HFFc6 (cell line): Measurements from ENCODE around the gene SLC44A5. TPM values are rescaled to one million over a fixed set of nuclear protein-coding genes. Genes with fewer than 3 reads are reported as not detected.
"Not testable (repeated sequence)": the region's sequence is repeated elsewhere in the genome, so short reads cannot be mapped to it uniquely, and the experiment has no call there.

Source experiments
- DNase-seq: peaks from one replicate; pipeline ENCODE4 v3.0.0-alpha.2; 2018
- H3K27ac Mint-ChIP-seq: 2 replicates; pipeline ENCODE4 v1.8.0; 2020; ENCODE audit warnings: mild to moderate bottlenecking, mixed read lengths
- H3K27me3 Mint-ChIP-seq: 2 replicates; pipeline ENCODE4 v1.8.0; 2021; ENCODE audit warnings: mild to moderate bottlenecking, moderate library complexity, mixed read lengths; ENCODE audit not compliant: insufficient read depth
- H3K36me3 Mint-ChIP-seq: 2 replicates; pipeline ENCODE4 v1.8.0; 2021; ENCODE audit warnings: low read depth, mixed read lengths
- H3K4me1 Mint-ChIP-seq: 2 replicates; pipeline ENCODE4 v1.8.0; 2020; ENCODE audit warnings: low read depth, mixed read lengths
- H3K4me3 Mint-ChIP-seq: 2 replicates; pipeline ENCODE4 v1.8.0; 2020; ENCODE audit warnings: mild to moderate bottlenecking, moderate library complexity, mixed read lengths
- H3K9me3 Mint-ChIP-seq: 2 replicates; pipeline ENCODE4 v1.8.0; 2020; ENCODE audit warnings: mild to moderate bottlenecking, mixed read lengths
- CTCF ChIP-seq: fragments of 200-600 bp; sonication (generic); IDR thresholded peaks from 2 replicates; pipeline ENCODE4 v1.5.0; 2021; ENCODE audit warnings: antibody characterized with exemption, mild to moderate bottlenecking
- long read RNA-seq: library from polyadenylated mRNA; unstranded; transcript quantifications from one replicate; pipeline ENCODE4 v2.0.0, GENCODE V29; 2019
- total RNA-seq, 6 experiments: library from RNA; stranded (reverse); fragmentation: NEBNext Ultra II Directional; extraction: Animal tissue kit (Norgen Biotek cat#: 25700); gene quantifications; 2 replicates in 1 of 6; 3 replicates in 5 of 6; pipeline ENCODE4 v1.2.3, GENCODE V29; 2021

Gene SLC44A5
- not detected for total RNA-seq
- long read RNA-seq = 0 reads

- H3K4me3 Mint-ChIP-seq = no peak within 1 kb of the TSS
- H3K36me3 Mint-ChIP-seq = no peaks in the 10 kb centered on the region
- no peak for DNase-seq
- no peak within 1 kb of the TSS for H3K27ac Mint-ChIP-seq
- no peaks in the 10 kb centered on the region for H3K4me1 Mint-ChIP-seq
- H3K27me3 Mint-ChIP-seq = peaks cover 7% of the 10 kb centered on the region
- no peak for TF ChIP-seq CTCF
- no peaks in the 10 kb centered on the region; the same call in 1 of the 2 replicates for H3K9me3 Mint-ChIP-seq
These were observed at the start of gene SLC44A5 for GRCh38 chr1:75611014-75611413. TSS of gene SLC44A5 (minus strand) at chr1:75611114. CDS start at chr1:75541447, 69,667 bp downstream.

GRCh38 chr1:75655931-75656330, 45.0 kb upstream of the SLC44A5 start:
- no peaks in the 10 kb centered on the region for H3K36me3 Mint-ChIP-seq
- H3K27me3 Mint-ChIP-seq = no peaks in the 10 kb centered on the region; the same call in none of the 2 replicates
- TF ChIP-seq CTCF = no peak
- no peak overlapping the region for H3K27ac Mint-ChIP-seq
- H3K9me3 Mint-ChIP-seq = no peaks in the 10 kb centered on the region
- H3K4me3 Mint-ChIP-seq = no peak overlapping the region
- H3K4me1 Mint-ChIP-seq = no peaks in the 10 kb centered on the region
- no peak for DNase-seq

- not testable (repeated sequence) for H3K36me3 Mint-ChIP-seq, H3K27ac Mint-ChIP-seq, H3K4me1 Mint-ChIP-seq, H3K4me3 Mint-ChIP-seq, H3K9me3 Mint-ChIP-seq, H3K27me3 Mint-ChIP-seq, DNase-seq
These were observed 36.3 kb upstream of the SLC44A5 start for GRCh38 chr1:75647183-75647582.

- not testable (repeated sequence) for H3K27ac Mint-ChIP-seq, H3K4me1 Mint-ChIP-seq, H3K36me3 Mint-ChIP-seq, H3K9me3 Mint-ChIP-seq, H3K4me3 Mint-ChIP-seq, DNase-seq, H3K27me3 Mint-ChIP-seq
These were observed 34.2 kb upstream of the SLC44A5 start for GRCh38 chr1:75645153-75645552.

- no peak overlapping the region for H3K4me3 Mint-ChIP-seq
- H3K27me3 Mint-ChIP-seq = no peaks in the 10 kb centered on the region
- no peak for TF ChIP-seq CTCF
These were observed 32.5 kb upstream of the SLC44A5 start for GRCh38 chr1:75643460-75643859.

GRCh38 chr1:75641325-75641724, 30.4 kb upstream of the SLC44A5 start:
- Mint-ChIP-seq H3K27ac (no peak overlapping the region), H3K27me3 (peaks cover 1% of the 10 kb centered on the region; the same call in 1 of the 2 replicates), H3K4me3 (no peak overlapping the region), H3K4me1 (no peaks in the 10 kb centered on the region), H3K36me3 (no peaks in the 10 kb centered on the region), H3K9me3 (peaks cover 3% of the 10 kb centered on the region; the same call in 1 of the 2 replicates)
- DNase-seq = no peak
- no peak for TF ChIP-seq CTCF

More at GRCh38 chr1:75643460-75643859, 32.5 kb upstream of the SLC44A5 start:
- Mint-ChIP-seq H3K4me1 (no peaks in the 10 kb centered on the region), H3K9me3 (peaks cover 4% of the 10 kb centered on the region; the same call in 1 of the 2 replicates), H3K27ac (no peak overlapping the region), H3K36me3 (no peaks in the 10 kb centered on the region)
- DNase-seq = no peak

GRCh38 chr1:75640137-75640536, 29.2 kb upstream of the SLC44A5 start:
- Mint-ChIP-seq H3K36me3 (no peaks in the 10 kb centered on the region), H3K9me3 (no peaks in the 10 kb centered on the region), H3K4me1 (no peaks in the 10 kb centered on the region), H3K27ac (no peak overlapping the region), H3K27me3 (peaks cover 1% of the 10 kb centered on the region; the same call in 1 of the 2 replicates), H3K4me3 (no peak overlapping the region)
- no peak for TF ChIP-seq CTCF
- DNase-seq = no peak
